Lower lobe of right lung (tissue), 2 donors: Measurements from ENCODE around the gene SLC17A9. TPM values are rescaled to one million over a fixed set of nuclear protein-coding genes. Genes with fewer than 3 reads are reported as not detected.

ENCODE experiments used
- ATAC-seq, 2 donors: fragments of 200-7000 bp; cut with Tn5 transposase; one replicate each; pipeline ENCODE4 v1.9.1; 2020 to 2022; ENCODE audit warnings: mild to moderate bottlenecking in 2 of 2, moderate library complexity in 2 of 2
- DNase-seq: peaks from one replicate; pipeline ENCODE4 v3.0.0-alpha.2; 2020
- H3K27ac ChIP-seq: fragments of 200-600 bp; one replicate; pipeline ENCODE4 v1.8.0; 2022
- H3K27me3 ChIP-seq: fragments of 200-600 bp; one replicate; pipeline ENCODE4 v1.8.0; 2022; ENCODE audit warnings: low read depth
- H3K36me3 ChIP-seq: fragments of 200-600 bp; one replicate; pipeline ENCODE4 v1.8.0; 2022; ENCODE audit warnings: mild to moderate bottlenecking
- H3K4me1 ChIP-seq: fragments of 200-600 bp; one replicate; pipeline ENCODE4 v1.8.0; 2022
- H3K4me3 ChIP-seq: fragments of 200-600 bp; one replicate; pipeline ENCODE4 v1.8.0; 2022; ENCODE audit warnings: mild to moderate bottlenecking
- H3K9me3 ChIP-seq: fragments of 200-600 bp; one replicate; pipeline ENCODE4 v1.8.0; 2022
- CTCF ChIP-seq: fragments of 200-600 bp; IDR thresholded peaks from one replicate; pipeline ENCODE4 v1.8.0; 2022; ENCODE audit warnings: antibody characterized with exemption, mild to moderate bottlenecking
- intact Hi-C: fragments of 100-400 bp; cut with DNase I; formaldehyde crosslinking; loops from one replicate; pipeline ENCODE4 v1.11.0; 2022
- total RNA-seq: library from RNA; stranded (reverse); fragmentation: NEBNext Ultra II Directional; extraction: Animal tissue kit (Norgen Biotek cat#: 25700); gene quantifications from one replicate; pipeline ENCODE4 v1.2.1, GENCODE V29; 2021
- donor health status: DM: no; HTN: yes; CAD: no; lungs with severe emphysema.

The SLC17A9 gene
- total RNA-seq, 1 donor from 2014 or later: 10.4 TPM

DNA sequence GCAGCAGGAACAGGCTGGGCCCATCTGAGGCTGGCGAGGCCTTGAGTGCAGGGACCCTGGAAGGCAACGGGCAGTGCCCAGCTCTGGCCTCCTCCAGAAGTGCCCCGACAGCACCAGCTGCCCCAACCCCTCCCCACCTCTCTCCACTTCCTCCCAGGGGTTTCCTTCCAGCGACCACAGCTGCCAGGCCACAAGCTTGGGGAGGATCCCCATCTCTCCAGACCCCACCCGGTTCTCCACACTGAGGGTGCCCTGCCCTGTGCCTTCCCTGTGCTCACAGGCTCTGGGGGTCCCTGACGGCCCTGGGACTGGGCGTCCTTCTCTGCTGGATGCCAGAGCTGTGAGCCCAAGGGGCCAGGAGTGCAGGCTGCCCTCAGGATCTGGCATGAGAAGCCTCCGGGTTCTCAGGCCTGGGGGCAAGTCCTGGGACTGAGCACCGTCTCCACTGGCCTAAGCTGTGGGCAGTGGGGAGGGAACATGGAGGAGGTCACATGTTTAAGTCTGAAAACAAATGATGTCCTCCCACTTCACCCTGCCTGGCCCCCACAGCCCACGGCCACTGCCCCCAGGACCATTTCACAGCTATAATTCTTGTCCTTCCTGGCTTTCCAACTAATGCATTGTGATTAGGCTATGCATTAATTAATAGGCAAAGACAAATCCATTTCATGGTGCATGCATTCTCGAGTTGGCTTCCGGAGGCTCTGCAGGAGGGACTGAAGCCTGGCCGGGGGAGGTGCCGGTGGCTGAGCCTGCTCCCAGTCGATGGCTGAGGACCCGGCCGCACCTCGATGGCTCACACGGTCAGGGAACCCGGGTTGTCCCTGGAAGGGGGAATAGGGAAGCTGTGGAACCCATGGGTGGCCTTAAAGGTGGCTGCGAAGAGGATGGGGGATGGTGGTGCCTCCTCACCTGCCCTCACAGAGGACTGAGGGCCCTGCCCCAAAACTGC is 29.9 kb downstream of the SLC17A9 start:
- TF ChIP-seq CTCF: no peak
- Histone ChIP-seq H3K9me3 (no peaks in the 10 kb centered on the region), H3K4me3 (no peak overlapping the region), H3K27ac (no peak overlapping the region), H3K36me3 (no peaks in the 10 kb centered on the region), H3K27me3 (peaks cover 82% of the 10 kb centered on the region), H3K4me1 (no peaks in the 10 kb centered on the region)
- DNase-seq (no peak), ATAC-seq (no peak)
- intact Hi-C loops: no loop called here

DNA sequence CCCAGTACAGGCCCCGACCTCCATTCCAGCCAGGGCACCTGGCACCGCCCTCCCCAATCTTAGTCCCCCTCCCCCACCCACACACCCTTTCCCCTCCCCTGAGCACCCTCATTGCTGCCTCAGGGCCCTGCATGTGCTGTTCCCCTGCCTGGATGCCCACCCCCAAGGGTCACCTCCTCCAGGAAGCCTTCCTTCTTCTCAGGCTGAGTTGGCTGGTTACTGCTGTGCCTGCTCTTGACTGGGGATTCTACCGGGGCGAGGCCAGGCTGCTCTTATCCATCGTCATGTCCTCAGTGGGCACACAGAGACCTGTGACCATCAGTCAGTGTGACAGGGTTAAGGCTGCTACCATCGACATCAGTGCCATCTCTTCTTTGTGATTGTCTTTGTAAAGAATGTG is 30.7 kb downstream of the SLC17A9 start:
- H3K27ac ChIP-seq: no peak overlapping the region
- ATAC-seq (no peak), DNase-seq (no peak)
- intact Hi-C loops: no loop called here
- TF ChIP-seq CTCF: no peak
- H3K4me1 ChIP-seq: no peaks in the 10 kb centered on the region
- no peaks in the 10 kb centered on the region for H3K36me3 ChIP-seq
- no peaks in the 10 kb centered on the region for H3K9me3 ChIP-seq
- peaks cover 73% of the 10 kb centered on the region for H3K27me3 ChIP-seq
- no peak overlapping the region for H3K4me3 ChIP-seq

DNA sequence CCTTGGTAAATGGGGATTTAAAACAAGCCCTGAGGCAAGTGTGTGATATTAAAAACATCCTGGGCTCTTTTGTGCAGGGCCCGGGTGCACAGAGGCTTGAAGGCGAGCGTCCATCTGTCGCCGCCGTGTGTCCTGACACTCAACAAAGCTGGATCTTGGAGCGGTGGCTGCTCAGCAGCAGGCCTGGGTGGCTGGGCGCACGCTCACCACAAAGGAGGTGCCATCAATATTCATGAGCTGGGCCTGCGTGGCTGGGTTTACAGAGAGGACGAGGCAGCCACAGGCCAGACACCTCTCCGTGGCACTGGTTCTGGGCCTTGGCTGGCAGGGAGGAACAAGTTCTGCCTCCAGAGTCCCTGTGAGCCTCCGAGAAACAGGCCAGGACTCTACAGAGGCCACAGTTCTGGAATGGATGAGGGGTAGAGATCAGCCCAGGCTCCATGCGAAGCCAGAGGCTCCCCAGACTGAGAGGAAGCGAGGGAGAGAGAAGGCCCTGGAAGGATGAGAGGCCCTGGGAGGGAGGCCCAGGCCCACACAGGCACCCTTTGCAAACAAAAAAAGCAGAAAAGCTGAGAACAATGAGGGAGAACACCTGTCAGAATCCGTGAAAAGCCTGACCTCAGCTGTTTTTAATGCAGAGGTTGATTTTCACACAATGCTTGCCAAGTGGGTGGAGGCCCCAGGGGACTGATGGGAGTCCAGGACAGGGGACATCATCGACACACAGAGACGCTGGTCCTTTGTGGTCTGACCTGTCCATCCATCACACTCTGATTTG is 32.3 kb downstream of the SLC17A9 start:
- TF ChIP-seq CTCF: no peak
- Histone ChIP-seq H3K27me3 (peaks cover 57% of the 10 kb centered on the region), H3K36me3 (no peaks in the 10 kb centered on the region), H3K4me3 (no peak overlapping the region), H3K27ac (no peak overlapping the region), H3K4me1 (no peaks in the 10 kb centered on the region), H3K9me3 (no peaks in the 10 kb centered on the region)
- ATAC-seq: no peak
- no peak for DNase-seq
- intact Hi-C loops: no loop called here

DNA sequence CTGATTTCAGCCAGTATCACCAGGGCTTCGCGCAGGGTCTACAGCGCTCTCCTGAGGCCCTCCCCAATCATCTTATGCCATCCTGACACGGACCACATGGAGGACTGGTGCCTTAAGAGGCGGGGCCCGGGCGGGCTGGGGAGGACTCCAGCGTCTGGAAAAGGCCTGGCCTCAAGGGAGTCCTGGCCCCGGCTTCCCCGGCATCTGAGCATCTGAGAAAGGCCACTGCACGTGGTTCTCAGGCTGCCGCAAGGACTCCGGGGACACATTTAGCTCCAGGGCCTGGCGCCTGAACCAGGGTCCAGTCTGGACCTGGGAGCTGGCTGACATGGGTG is 32.9 kb downstream of the SLC17A9 start:
- Histone ChIP-seq H3K4me1 (no peaks in the 10 kb centered on the region), H3K36me3 (no peaks in the 10 kb centered on the region), H3K9me3 (no peaks in the 10 kb centered on the region), H3K27me3 (peaks cover 51% of the 10 kb centered on the region), H3K27ac (no peak overlapping the region), H3K4me3 (no peak overlapping the region)
- intact Hi-C loops: no loop called here
- ATAC-seq: no peak
- DNase-seq: no peak
- TF ChIP-seq CTCF: no peak

DNA sequence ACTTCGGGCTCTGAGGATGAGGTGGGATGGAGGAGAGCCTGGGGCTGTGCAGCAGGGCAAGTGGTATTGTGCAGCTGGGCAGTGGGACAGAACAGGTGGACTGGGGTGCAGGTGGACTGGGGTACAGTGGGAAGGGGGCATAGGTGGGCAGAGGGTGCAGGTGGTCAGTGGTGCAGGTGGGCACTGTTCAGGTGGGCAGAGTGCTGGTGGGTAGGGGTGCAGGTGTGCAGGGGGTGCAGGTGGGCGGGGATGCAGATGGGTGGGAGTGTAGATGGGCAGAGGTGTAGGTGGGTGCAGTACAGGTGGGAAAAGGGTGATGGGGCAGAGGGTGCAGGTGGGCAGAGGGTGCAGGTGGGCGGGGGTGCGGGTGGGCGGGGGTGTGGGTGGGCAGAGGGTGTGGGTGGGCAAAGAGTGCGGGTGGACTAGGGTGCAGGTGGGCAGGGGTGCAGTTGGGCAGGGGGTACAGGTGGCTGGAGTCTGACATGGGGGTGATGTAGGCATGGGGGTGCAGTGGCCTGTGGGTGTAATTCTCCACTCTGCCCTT is 33.8 kb downstream of the SLC17A9 start:
- ATAC-seq (peak in 1 of 2 donors; percentile 5), DNase-seq (no peak)
- Histone ChIP-seq H3K27ac (no peak overlapping the region), H3K4me3 (no peak overlapping the region), H3K36me3 (no peaks in the 10 kb centered on the region), H3K27me3 (peaks cover 45% of the 10 kb centered on the region), H3K9me3 (no peaks in the 10 kb centered on the region), H3K4me1 (no peaks in the 10 kb centered on the region)
- intact Hi-C loops: no loop called here
- no peak for TF ChIP-seq CTCF
